Esophagus squamous epithelium (tissue), 4 donors: Measurements from ENCODE around the gene RUNX1.

Source experiments
- CTCF ChIP-seq, 6 experiments: fragments of 450-650 bp in 4 of 6; fragments of 200-600 bp in 2 of 6; sonication (generic) in 2 of 6; IDR thresholded peaks; one replicate each; pipeline ENCODE4 v1.5.1; 2016 to 2019; ENCODE audit warnings: antibody characterized with exemption in 6 of 6, mild to moderate bottlenecking in 4 of 6, moderate library complexity in 4 of 6
- POLR2A ChIP-seq, 4 donors: fragments of 450-650 bp; IDR thresholded peaks; one replicate each; pipeline ENCODE4 v1.6.1; 2017; ENCODE audit warnings: antibody characterized with exemption in 4 of 4, mild to moderate bottlenecking in 4 of 4, moderate library complexity in 3 of 4

GRCh38 chr21:34994766-34995631, 54.1 kb downstream of the RUNX1 start:
- TF ChIP-seq POLR2A (IDR thresholded peaks at IDR 0.05) (no peak), CTCF (IDR thresholded peaks at IDR 0.05) (no peak)
